ENCODE measurements around the gene ZNF853. TPM values are rescaled to one million over a fixed set of nuclear protein-coding genes. Genes with fewer than 3 reads are reported as not detected.

ZNF853 gene
- total RNA-seq, 3 donors from 2014 or later: 5.8 to 11.7 (median 11.5) TPM

DNA sequence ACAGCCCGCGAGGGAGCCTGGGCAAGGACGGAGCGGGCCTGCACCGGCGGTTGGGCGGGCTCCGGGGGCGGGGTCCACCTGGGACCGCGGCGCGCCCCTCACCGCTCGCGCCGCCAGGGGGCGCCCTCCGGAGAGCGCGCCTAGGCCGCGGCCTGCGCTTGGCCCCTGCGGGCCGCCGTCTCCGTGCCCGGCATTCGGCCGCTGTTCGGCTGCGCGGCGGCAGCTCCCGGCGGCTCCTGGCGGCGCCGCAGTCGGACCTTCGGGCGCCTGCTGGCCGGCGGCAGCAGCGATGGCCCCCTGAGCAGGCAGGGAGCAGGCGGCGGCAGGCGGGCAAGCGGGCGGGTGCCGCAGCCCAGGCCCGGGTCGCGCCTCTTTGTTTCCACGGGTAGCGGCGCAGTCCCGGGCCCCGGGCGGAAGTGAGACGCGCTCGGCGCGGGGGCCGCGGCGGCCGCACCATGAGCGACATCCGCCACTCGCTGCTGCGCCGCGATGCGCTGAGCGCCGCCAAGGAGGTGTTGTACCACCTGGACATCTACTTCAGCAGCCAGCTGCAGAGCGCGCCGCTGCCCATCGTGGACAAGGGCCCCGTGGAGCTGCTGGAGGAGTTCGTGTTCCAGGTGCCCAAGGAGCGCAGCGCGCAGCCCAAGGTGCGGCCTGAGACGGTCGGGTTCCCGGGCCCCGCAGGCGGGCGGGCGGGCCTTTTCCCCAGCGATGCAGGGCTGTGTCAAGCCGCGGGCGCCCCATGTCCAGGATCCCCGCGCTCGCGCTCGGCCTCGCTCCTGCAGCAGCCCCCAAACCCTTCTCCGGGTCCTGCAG is 25.4 kb upstream of the ZNF853 start, which contains the start of gene INTS15:
Gene INTS15 (plus strand): TSS at position 193 of the 816 bp plus-strand sequence. CDS start 263 bp downstream, at position 456.
- TF ChIP-seq, protein P1, sequence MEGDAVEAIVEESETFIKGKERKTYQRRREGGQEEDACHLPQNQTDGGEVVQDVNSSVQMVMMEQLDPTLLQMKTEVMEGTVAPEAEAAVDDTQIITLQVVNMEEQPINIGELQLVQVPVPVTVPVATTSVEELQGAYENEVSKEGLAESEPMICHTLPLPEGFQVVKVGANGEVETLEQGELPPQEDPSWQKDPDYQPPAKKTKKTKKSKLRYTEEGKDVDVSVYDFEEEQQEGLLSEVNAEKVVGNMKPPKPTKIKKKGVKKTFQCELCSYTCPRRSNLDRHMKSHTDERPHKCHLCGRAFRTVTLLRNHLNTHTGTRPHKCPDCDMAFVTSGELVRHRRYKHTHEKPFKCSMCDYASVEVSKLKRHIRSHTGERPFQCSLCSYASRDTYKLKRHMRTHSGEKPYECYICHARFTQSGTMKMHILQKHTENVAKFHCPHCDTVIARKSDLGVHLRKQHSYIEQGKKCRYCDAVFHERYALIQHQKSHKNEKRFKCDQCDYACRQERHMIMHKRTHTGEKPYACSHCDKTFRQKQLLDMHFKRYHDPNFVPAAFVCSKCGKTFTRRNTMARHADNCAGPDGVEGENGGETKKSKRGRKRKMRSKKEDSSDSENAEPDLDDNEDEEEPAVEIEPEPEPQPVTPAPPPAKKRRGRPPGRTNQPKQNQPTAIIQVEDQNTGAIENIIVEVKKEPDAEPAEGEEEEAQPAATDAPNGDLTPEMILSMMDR (IDR thresholded peaks at IDR 0.05): peak in 1 of 3 donors; percentile 97
- TF ChIP-seq POLR2A (IDR thresholded peaks at IDR 0.05): no peak
- Histone ChIP-seq H3K9me3 (no peaks in the 10 kb centered on the region), H3K36me3 (no peaks in the 10 kb centered on the region), H3K27me3 (no peaks in the 10 kb centered on the region), H3K4me1 (peaks cover 0 to 2% of the 10 kb centered on the region in 2 donors), H3K4me3 (peak within 1 kb of the TSS; percentile 61 to 90 (median 83)), H3K27ac (peak within 1 kb of the TSS; percentile 74 to 79)
- peak; percentile 42 to 68 for DNase-seq (ENCODE audit: low spot score in 2 of 2)
- intact Hi-C loops (cut with DNase I; ENCODE audit: low total_unique reads): no loop called here

DNA sequence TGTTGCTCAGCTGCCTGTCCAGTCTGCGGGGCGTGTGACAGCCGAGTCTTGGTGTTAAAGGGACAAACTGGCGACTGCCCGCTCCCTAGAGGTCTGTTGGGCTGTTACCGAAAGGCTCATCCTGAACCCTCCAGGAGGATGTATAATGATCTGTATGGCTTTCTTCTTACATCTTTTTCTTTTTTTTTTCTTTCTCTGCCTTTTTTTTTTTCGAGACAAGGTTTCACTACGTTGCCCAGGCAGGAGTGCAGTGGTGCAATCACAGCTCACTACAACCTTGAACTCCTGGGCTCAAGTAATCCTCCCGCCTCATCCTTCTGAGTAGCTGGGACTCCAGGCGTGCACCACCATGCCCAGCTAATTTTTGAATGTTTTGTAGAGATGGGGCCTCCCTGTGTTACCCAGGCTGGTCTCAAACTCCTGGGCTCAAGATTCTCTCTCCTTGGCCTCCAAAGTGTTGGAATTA is 24.7 kb upstream of the ZNF853 start:
- Histone ChIP-seq H3K27ac (peak overlapping the region; percentile 74 to 79), H3K4me3 (peak overlapping the region; percentile 61 to 90 (median 83)), H3K36me3 (no peaks in the 10 kb centered on the region), H3K27me3 (no peaks in the 10 kb centered on the region), H3K4me1 (peaks cover 0 to 2% of the 10 kb centered on the region in 2 donors), H3K9me3 (no peaks in the 10 kb centered on the region)
- DNase-seq (ENCODE audit: low spot score in 2 of 2): no peak
- no peak for TF ChIP-seq POLR2AphosphoS5 (IDR thresholded peaks at IDR 0.05)
- no peak for TF ChIP-seq POLR2A (IDR thresholded peaks at IDR 0.05)
- TF ChIP-seq, protein P1 (IDR thresholded peaks at IDR 0.05): no peak
- intact Hi-C loops (cut with DNase I; ENCODE audit: low total_unique reads): no loop called here

DNA sequence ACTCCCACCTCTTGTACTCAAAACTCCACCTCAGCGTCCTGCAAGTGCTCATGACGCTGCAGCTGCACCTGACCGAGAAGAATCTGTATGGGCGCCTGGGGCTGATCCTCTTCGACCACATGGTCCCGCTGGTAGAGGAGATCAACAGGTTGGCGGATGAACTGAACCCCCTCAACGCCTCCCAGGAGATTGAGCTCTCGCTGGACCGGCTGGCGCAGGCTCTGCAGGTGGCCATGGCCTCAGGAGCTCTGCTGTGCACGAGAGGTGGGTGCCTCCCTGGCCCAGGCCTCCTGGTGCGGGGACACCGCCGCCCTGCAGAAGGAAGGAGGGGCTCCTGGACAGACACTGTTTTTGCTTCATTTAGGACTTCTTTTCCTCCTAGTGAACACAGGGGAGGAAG is 15.3 kb upstream of the ZNF853 start:
- H3K36me3 ChIP-seq: peaks cover 8% of the 10 kb centered on the region
- H3K4me1 ChIP-seq: no peaks in the 10 kb centered on the region
- H3K27ac ChIP-seq: no peak overlapping the region
- no peak overlapping the region for H3K4me3 ChIP-seq
- no peaks in the 10 kb centered on the region for H3K9me3 ChIP-seq
- H3K27me3 ChIP-seq: no peaks in the 10 kb centered on the region
- DNase-seq (ENCODE audit: low spot score in 2 of 2): no peak
- intact Hi-C loops (cut with DNase I; ENCODE audit: low total_unique reads): no loop called here
- TF ChIP-seq POLR2A (IDR thresholded peaks at IDR 0.05) (no peak), POLR2AphosphoS5 (IDR thresholded peaks at IDR 0.05) (no peak)
- TF ChIP-seq, protein P1 (IDR thresholded peaks at IDR 0.05): no peak

DNA sequence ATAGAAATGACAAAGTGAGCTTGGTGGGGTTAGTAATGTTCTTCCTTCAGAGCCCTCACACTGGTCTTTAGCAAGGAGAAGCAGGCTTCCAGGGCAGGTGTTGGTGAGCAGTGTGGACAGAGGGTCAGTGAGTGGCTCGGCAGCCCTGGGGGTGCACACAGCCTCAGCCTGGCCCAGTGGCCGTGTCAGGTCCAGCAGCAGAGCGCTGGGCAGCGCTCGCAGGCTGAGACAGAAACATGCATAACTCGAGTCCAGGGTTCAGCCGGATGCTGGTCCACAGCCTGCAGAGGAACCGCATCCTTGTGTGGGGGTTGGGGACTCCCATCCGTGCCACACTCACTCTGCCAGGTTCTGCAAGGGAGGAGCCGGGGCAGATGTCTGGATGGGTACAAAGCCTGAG is 11.0 kb upstream of the ZNF853 start:
- Histone ChIP-seq H3K4me1 (no peaks in the 10 kb centered on the region), H3K27ac (no peak overlapping the region), H3K9me3 (no peaks in the 10 kb centered on the region), H3K4me3 (no peak overlapping the region), H3K27me3 (no peaks in the 10 kb centered on the region), H3K36me3 (peaks cover 8% of the 10 kb centered on the region)
- DNase-seq (ENCODE audit: low spot score in 2 of 2): no peak
- intact Hi-C loops (cut with DNase I; ENCODE audit: low total_unique reads): no loop called here
- TF ChIP-seq POLR2AphosphoS5 (IDR thresholded peaks at IDR 0.05) (no peak), POLR2A (IDR thresholded peaks at IDR 0.05) (no peak)
- TF ChIP-seq, protein P1 (IDR thresholded peaks at IDR 0.05): no peak

DNA sequence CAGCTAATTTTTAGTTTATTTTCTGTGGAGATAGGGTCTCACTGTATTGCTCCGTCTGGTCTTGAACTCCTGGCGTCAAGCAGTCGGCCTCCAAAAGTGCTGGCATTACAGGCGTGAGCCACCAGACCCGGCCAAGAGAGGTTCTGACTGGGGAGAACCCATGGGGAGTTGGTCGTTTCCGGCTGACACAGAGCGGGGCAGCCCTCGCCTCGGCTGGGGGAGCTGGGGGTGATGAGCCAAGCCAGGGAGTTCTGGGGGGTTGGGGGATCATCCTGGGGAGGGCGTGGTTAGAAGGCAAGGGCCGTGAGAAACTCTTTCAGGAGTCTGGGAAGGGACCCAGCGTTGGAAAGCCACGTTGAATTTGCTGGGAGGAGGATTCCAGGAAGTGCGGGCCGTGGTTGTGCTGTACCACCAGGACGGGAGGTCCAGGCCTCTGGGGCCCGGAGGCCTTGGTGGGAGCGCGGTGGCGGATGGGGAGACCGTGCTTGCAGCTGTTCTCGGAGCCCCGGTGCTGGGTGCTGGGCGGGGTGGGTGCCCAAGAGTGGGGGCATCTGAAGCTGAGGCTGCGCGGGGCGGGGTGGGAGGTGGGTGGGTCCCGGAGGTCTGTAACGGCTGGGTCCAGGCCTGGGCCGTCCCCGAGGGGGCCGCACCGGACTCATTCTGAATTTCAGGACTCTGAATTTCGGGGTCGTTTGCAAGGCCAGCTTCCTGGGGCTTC is 8.4 kb upstream of the ZNF853 start:
- TF ChIP-seq, protein P1 (IDR thresholded peaks at IDR 0.05): no peak
- TF ChIP-seq POLR2AphosphoS5 (IDR thresholded peaks at IDR 0.05) (no peak), POLR2A (IDR thresholded peaks at IDR 0.05) (no peak)
- Histone ChIP-seq H3K27ac (no peak overlapping the region), H3K4me1 (no peaks in the 10 kb centered on the region), H3K9me3 (no peaks in the 10 kb centered on the region), H3K27me3 (no peaks in the 10 kb centered on the region), H3K36me3 (no peaks in the 10 kb centered on the region), H3K4me3 (no peak overlapping the region)
- intact Hi-C loops (cut with DNase I; ENCODE audit: low total_unique reads): no loop called here
- no peak for DNase-seq (ENCODE audit: low spot score in 2 of 2)
